IPS-15b (cell line): ENCODE results near the gene TEC.

Experiments used
- H3K27me3 ChIP-seq: one replicate; pipeline ENCODE4 v1.6.1; 2013; ENCODE audit warnings: low read length; ENCODE audit not compliant: control insufficient read depth, insufficient read depth
- H3K36me3 ChIP-seq: one replicate; pipeline ENCODE4 v1.6.1; 2013; ENCODE audit warnings: low read length; ENCODE audit not compliant: control insufficient read depth, insufficient read depth
- H3K4me1 ChIP-seq: one replicate; pipeline ENCODE4 v1.6.1; 2013; ENCODE audit warnings: mild to moderate bottlenecking, low read length; ENCODE audit not compliant: control insufficient read depth, insufficient read depth
- H3K4me3 ChIP-seq: one replicate; pipeline ENCODE4 v1.5.1; 2013; ENCODE audit warnings: low read depth, low read length
- H3K9ac ChIP-seq: one replicate; pipeline ENCODE4 v1.6.1; 2013; ENCODE audit warnings: low read depth, mild to moderate bottlenecking, low read length
- H3K9me3 ChIP-seq: one replicate; pipeline ENCODE4 v1.6.1; 2013; ENCODE audit warnings: mild to moderate bottlenecking, low read length; ENCODE audit not compliant: control insufficient read depth, insufficient read depth

The TEC gene

GRCh38 chr4:48210966-48211328, 58.7 kb downstream of the TEC start:
- Histone ChIP-seq H3K4me3 (no peak overlapping the region), H3K9me3 (no peaks in the 10 kb centered on the region), H3K4me1 (no peaks in the 10 kb centered on the region), H3K27me3 (no peaks in the 10 kb centered on the region), H3K9ac (no peak overlapping the region), H3K36me3 (no peaks in the 10 kb centered on the region)

DNA sequence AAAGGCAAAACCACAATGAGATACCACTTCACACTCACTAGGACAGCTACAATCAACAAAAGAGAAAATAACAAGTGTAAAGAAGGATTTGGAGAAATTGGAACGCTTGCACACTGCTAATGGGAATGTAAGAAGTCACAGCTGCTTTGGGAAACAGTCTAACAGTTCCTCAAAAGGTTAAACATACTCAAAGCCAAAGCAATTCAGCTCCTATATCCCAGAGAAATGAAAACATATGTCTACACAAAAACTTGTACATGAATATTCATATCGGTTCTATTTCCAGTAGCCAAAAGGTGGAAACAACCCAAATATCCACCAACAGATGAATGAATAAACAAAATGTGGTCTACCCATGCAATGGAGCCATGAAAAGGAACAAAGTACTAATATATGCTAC, 64.0 kb downstream of the TEC start:
- Histone ChIP-seq H3K27me3 (no peaks in the 10 kb centered on the region), H3K9ac (no peak overlapping the region), H3K4me3 (no peak overlapping the region), H3K36me3 (no peaks in the 10 kb centered on the region), H3K4me1 (no peaks in the 10 kb centered on the region), H3K9me3 (no peaks in the 10 kb centered on the region)

DNA sequence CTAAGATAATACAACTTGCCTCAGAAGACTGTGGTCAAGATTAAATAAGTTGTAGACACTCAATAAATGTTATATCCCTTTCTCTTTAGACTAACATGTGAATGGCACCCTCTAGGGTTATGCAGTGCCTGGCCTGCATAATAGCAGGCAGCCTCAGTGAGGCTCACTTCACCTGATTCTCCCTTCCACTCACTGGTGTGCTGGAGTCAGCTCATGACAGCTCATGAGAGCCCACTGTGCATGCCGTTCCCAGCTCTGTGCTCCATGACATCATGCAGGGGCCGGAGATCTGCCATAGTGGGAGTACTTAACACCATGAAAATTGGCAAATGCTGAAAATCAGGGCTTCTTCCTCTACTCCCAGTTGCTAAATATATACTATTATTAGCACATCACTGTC, 64.5 kb downstream of the TEC start:
- no peaks in the 10 kb centered on the region for H3K36me3 ChIP-seq
- H3K9ac ChIP-seq = no peak overlapping the region
- no peaks in the 10 kb centered on the region for H3K27me3 ChIP-seq
- H3K9me3 ChIP-seq = no peaks in the 10 kb centered on the region
- no peaks in the 10 kb centered on the region for H3K4me1 ChIP-seq
- H3K4me3 ChIP-seq = no peak overlapping the region

GRCh38 chr4:48203819-48204218, 65.8 kb downstream of the TEC start:
- no peaks in the 10 kb centered on the region for H3K9me3 ChIP-seq
- H3K4me1 ChIP-seq = no peaks in the 10 kb centered on the region
- H3K9ac ChIP-seq = no peak overlapping the region
- H3K4me3 ChIP-seq = no peak overlapping the region
- H3K27me3 ChIP-seq = no peaks in the 10 kb centered on the region
- H3K36me3 ChIP-seq = no peaks in the 10 kb centered on the region

GRCh38 chr4:48197643-48198237, 71.9 kb downstream of the TEC start:
- Histone ChIP-seq H3K9me3 (no peaks in the 10 kb centered on the region), H3K27me3 (no peaks in the 10 kb centered on the region), H3K36me3 (no peaks in the 10 kb centered on the region), H3K9ac (no peak overlapping the region), H3K4me1 (no peaks in the 10 kb centered on the region), H3K4me3 (no peak overlapping the region)

DNA sequence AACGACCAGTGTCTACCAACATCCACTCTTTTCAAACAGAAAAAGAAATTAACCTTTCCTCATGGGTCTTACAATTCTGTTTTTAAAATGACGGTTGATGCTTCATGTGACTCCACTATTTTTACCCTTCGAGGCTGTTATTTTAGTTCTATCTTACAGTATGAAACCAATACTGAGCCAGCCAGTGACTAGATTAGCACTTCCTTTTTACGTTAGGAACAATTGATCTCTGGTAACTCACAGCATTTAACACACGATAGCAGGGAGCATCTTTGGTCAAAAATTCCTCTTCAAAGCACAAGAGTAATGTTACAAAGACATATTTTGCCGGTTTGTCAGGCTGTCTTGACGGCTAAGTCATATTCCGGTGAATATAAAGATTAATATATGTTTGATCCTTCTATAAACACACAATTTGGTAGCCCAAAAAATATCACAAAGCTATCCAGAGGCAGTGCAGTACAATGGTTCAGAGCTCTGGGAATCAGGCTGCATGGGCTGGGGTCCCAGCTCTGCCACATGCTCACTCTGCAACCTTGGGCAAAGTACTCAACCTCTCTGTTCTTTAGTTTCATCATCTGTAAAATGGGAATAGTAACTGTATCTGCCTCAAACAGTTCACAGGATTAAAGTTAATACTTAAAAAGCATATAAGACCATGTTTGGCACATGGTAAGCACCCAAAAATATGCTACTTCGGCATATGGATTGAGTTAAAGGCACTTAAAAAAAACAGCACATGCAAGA, 72.7 kb downstream of the TEC start:
- Histone ChIP-seq H3K27me3 (no peaks in the 10 kb centered on the region), H3K9ac (no peak overlapping the region), H3K4me3 (no peak overlapping the region), H3K36me3 (no peaks in the 10 kb centered on the region), H3K4me1 (no peaks in the 10 kb centered on the region), H3K9me3 (no peaks in the 10 kb centered on the region)

DNA sequence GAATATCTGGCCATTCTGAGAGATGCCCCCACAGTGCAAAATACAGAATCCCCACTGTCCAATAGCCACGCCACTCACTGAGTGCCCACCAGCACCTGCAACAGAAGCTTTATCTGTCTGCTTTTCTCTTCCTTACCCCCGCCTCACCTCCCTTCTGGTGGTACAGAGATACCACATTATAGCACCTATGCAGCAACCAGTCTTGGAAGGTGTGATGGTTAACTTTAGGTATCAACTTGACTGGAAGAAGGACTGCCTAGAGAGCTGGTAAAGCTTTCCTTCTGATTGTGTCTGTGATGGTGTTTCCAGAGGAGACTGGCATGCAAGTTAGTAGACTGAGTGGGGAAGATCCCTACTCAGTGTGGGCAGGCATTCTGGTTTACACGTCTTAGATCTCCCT, 73.8 kb downstream of the TEC start:
- Histone ChIP-seq H3K4me3 (no peak overlapping the region), H3K36me3 (no peaks in the 10 kb centered on the region), H3K27me3 (no peaks in the 10 kb centered on the region), H3K9me3 (no peaks in the 10 kb centered on the region), H3K9ac (no peak overlapping the region), H3K4me1 (no peaks in the 10 kb centered on the region)

- no peaks in the 10 kb centered on the region for H3K27me3 ChIP-seq
- H3K36me3 ChIP-seq = no peaks in the 10 kb centered on the region
- no peak overlapping the region for H3K9ac ChIP-seq
- no peaks in the 10 kb centered on the region for H3K9me3 ChIP-seq
- no peak overlapping the region for H3K4me3 ChIP-seq
- H3K4me1 ChIP-seq = no peaks in the 10 kb centered on the region
Measured at GRCh38 chr4:48195374-48195773, 74.3 kb downstream of the TEC start.

DNA sequence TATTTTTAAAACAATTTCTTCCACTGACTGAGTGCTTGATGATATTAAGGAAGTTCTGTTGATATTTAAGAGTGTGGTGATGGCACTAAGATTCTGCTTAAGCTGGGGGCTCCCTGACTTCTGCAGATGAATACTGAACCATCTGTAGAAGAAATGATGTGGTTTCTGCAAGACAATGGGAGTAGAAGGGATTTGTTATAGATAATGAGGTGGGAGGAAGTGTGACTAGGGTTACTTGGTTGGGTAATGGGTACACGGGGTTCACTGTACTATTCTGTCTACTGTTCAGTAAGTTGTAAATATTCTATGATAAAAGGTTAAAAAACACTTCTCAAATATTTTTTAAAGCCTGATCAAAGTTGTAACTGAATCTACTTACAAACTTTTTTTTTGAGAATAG, 74.7 kb downstream of the TEC start:
- H3K9ac ChIP-seq = no peak overlapping the region
- H3K27me3 ChIP-seq = no peaks in the 10 kb centered on the region
- no peaks in the 10 kb centered on the region for H3K4me1 ChIP-seq
- H3K36me3 ChIP-seq = no peaks in the 10 kb centered on the region
- no peaks in the 10 kb centered on the region for H3K9me3 ChIP-seq
- H3K4me3 ChIP-seq = no peak overlapping the region

DNA sequence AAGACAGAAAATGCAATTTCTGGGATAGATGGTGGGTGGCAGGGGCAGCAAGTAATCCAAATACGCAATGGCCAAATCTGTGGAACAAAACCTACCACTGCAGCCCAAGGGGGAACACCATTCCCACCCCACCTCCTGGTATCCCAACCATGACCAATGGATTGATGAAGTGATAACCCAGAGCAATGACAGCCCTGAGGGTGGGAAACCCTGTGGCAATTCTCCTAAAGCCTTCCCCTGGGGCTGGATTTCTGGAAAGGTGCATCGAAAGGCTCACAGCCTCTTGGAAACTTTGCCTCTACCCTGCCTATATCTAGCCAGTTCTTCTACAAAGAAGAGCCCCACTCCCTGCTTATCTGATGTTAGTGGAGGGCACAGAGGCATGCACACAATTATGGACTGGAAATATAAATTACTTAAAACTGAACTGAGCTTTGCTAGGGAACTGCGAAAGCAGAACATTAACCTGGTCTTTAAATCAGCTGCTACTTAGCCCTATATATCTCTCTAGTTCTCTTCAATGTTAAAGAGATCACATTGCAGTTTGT, 75.6 kb downstream of the TEC start:
- no peak overlapping the region for H3K4me3 ChIP-seq
- no peaks in the 10 kb centered on the region for H3K36me3 ChIP-seq
- H3K27me3 ChIP-seq = no peaks in the 10 kb centered on the region
- no peak overlapping the region for H3K9ac ChIP-seq
- no peaks in the 10 kb centered on the region for H3K9me3 ChIP-seq
- H3K4me1 ChIP-seq = no peaks in the 10 kb centered on the region

- no peak overlapping the region for H3K4me3 ChIP-seq
- no peaks in the 10 kb centered on the region for H3K9me3 ChIP-seq
- no peaks in the 10 kb centered on the region for H3K4me1 ChIP-seq
- no peaks in the 10 kb centered on the region for H3K27me3 ChIP-seq
- no peaks in the 10 kb centered on the region for H3K36me3 ChIP-seq
- no peak overlapping the region for H3K9ac ChIP-seq
Measured at GRCh38 chr4:48193096-48193836, 76.4 kb downstream of the TEC start.

DNA sequence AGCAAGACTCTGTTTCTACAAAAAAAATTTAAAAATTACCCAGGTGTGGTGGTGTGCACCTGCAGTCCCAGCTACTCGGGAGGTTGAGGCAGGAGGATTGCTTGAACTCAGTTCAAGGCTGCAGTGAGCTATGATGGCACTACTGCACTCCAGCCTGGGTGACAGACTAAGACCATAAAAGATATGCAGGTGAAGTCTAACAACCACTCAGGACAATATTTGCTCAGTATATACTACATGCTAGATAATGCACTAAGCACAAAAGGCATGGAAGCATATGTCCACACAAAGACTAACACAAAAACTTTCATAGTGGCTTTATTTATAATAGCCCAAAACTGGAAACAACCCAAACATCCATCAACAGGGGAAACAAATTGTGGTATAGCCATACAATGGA, 77.9 kb downstream of the TEC start:
- H3K4me3 ChIP-seq = no peak overlapping the region
- H3K36me3 ChIP-seq = no peaks in the 10 kb centered on the region

More for the DNA sequence above, 77.9 kb downstream of the TEC start:
- Histone ChIP-seq H3K9me3 (no peaks in the 10 kb centered on the region), H3K4me1 (no peaks in the 10 kb centered on the region), H3K27me3 (no peaks in the 10 kb centered on the region), H3K9ac (no peak overlapping the region)
